ENCODE data around the gene PMP22.
A peak's percentile ranks its signal among the peaks of the same experiment; 100 is the strongest.
"Not testable (repeated sequence)": the region's sequence is repeated elsewhere in the genome, so short reads cannot be mapped to it uniquely, and the experiment has no call there.

PMP22 gene

DNA sequence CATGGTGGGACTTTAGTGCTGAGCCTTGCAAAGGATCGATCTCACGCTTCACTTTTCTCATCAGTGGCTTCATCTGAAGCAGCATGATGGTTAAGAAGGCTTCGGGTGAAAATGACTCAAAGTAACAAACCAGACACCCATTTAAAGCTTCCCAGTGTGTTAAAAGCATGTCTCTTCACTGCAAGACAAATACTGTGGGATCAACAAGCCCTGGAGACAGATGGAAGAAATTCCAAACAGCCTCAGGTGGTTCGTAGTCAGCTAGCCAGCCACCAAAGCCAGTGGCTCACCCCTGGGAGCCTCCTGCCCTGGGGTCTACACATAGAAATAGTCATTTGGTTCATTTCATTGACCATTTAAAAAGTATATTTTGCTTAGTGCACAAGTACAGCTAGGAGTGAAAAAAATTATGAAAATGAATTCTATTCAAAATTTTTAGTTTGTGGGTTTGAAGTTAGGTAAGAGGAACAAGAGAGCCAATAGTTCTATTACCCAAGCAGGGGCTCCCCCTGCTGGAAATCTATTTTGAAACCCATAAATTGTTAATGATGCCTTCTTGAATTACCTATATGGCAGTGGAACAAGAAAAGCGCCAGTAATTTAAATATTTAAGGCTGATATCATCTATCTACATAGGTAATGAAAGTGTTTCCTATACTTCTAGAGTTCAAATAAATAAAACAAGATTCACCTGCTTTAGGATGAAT lies 51.6 kb downstream of the PMP22 start:
- peak in 1 of 2 experiments; percentile 15 for DNase-seq (ENCODE audit: low read depth in 2 of 2)

GRCh38 chr17:15210247-15210646 lies 54.9 kb downstream of the PMP22 start:
- DNase-seq (ENCODE audit: low read depth in 2 of 2): no peak

- DNase-seq (ENCODE audit: low read depth in 2 of 2): not testable (repeated sequence)
Measured at GRCh38 chr17:15203062-15203461, 62.1 kb downstream of the PMP22 start.

DNA sequence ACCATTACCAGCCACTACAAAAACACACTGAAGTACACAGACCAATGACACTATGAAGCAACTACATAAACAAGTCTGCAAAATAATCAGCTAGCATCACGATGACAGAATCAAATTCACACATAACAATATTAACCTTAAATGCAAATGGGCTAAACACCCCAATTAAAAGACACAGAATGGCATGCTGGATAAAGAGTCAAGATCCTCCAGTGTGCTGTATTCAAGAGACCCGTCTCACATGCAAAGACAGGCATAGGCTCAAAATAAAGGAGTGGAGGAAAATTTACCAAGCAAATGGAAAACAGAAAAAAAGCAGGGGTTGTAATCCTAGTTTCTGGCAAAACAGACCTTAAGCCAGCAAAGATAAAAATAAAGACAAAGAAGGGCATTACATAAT lies 64.6 kb downstream of the PMP22 start:
- DNase-seq (ENCODE audit: low read depth in 2 of 2): not testable (repeated sequence)

DNA sequence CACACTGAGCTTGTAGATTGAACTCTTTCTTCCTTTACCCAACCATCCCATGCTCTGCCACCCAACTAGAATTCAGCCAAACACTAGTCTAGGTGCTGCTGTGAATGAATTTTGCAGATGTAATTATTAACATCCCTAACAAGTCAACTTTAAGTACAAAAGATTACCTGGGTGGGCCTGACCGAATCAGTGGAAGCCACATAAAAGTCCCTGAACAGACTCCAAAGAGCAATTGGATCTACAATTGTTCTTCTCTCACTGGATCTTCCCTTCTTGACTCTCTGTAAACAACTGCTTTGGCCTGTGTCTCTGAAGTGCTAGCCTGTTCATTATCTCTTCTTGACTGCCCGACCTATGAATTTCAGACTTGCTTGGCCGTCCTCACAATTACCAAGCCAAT lies 67.9 kb downstream of the PMP22 start:
- DNase-seq (ENCODE audit: low read depth in 2 of 2): no peak

DNA sequence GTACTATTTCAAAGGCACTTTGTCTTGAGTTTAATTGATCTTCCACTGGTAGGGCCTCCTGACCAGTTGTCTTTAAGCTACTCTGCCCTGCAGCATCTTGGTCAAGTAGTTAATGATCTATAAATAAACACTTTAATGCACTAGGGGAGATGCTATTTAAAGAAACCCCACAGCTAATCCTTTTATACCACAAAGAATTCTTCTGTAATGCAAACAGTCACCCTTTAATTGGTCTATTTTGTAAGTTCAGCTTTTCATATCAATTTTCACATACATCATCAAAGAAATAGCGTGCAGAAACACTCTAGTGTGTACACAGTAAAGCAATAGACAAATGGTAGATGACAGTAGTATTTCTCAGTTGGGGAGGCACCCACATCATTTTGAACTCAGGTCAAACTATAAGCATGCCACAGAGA lies 70.3 kb downstream of the PMP22 start:
- peak; percentile 67 to 70 for DNase-seq (ENCODE audit: low read depth in 2 of 2)

- peak; percentile 65 for DNase-seq (ENCODE audit: low read depth in 2 of 2)
Measured at GRCh38 chr17:15185625-15185991, 79.5 kb downstream of the PMP22 start.

- DNase-seq (ENCODE audit: low read depth in 2 of 2): no peak
Measured at GRCh38 chr17:15184872-15185624, 80.1 kb downstream of the PMP22 start.

GRCh38 chr17:15181816-15182215 lies 83.3 kb downstream of the PMP22 start:
- no peak for DNase-seq (ENCODE audit: low read depth in 2 of 2)

- no peak for DNase-seq (ENCODE audit: low read depth in 2 of 2)
Measured at GRCh38 chr17:15181333-15181732, 83.8 kb downstream of the PMP22 start.

- no peak for DNase-seq (ENCODE audit: low read depth in 2 of 2)
Measured at GRCh38 chr17:15180121-15180561, 85.0 kb downstream of the PMP22 start.
